Choroid plexus epithelial cell (primary cell): ENCODE results near the gene PTPRQ.
"Not testable (repeated sequence)": the region's sequence is repeated elsewhere in the genome, so short reads cannot be mapped to it uniquely, and the experiment has no call there.

Experiments
- DNase-seq: peaks from one replicate; pipeline ENCODE4 v3.0.0-alpha.2; 2010; ENCODE audit warnings: low read depth
- H3K4me3 ChIP-seq: 2 replicates; pipeline ENCODE4 v1.5.1; 2011; ENCODE audit warnings: low read depth, mild to moderate bottlenecking, control low read depth, low read length, moderate library complexity
- TF ChIP-seq, protein P1 (sequence below): conservative IDR thresholded peaks from 2 replicates; pipeline ENCODE4 v1.5.1; 2011; ENCODE audit warnings: low read depth, mild to moderate bottlenecking, control low read depth, inconsistent platforms, low read length, moderate library complexity

Gene PTPRQ

DNA sequence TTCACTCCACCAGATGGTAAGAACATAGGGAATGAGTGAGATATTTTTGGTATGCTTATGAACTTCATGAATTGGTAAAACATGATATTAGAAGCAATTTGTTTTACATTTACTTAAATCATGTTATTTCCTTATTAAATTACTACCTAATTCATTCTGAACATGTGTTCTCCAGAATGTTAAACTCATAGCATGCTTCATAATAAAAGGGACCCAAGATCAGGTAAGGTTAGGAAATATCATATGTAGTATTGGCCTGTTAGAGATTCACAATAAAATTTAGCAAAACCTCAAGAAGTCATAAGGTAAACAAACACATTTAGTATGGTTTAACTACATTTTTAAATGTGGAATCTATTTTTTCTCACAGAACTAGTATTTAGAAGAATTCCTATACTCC is 28.2 kb downstream of the PTPRQ start:
- TF ChIP-seq, protein P1, sequence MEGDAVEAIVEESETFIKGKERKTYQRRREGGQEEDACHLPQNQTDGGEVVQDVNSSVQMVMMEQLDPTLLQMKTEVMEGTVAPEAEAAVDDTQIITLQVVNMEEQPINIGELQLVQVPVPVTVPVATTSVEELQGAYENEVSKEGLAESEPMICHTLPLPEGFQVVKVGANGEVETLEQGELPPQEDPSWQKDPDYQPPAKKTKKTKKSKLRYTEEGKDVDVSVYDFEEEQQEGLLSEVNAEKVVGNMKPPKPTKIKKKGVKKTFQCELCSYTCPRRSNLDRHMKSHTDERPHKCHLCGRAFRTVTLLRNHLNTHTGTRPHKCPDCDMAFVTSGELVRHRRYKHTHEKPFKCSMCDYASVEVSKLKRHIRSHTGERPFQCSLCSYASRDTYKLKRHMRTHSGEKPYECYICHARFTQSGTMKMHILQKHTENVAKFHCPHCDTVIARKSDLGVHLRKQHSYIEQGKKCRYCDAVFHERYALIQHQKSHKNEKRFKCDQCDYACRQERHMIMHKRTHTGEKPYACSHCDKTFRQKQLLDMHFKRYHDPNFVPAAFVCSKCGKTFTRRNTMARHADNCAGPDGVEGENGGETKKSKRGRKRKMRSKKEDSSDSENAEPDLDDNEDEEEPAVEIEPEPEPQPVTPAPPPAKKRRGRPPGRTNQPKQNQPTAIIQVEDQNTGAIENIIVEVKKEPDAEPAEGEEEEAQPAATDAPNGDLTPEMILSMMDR = no peak
- no peak overlapping the region for H3K4me3 ChIP-seq
- no peak for DNase-seq

GRCh38 chr12:80472911-80473500 is 29.0 kb downstream of the PTPRQ start:
- TF ChIP-seq, protein P1 = peak; percentile 68
- H3K4me3 ChIP-seq = no peak overlapping the region
- DNase-seq = peak; percentile 89

DNA sequence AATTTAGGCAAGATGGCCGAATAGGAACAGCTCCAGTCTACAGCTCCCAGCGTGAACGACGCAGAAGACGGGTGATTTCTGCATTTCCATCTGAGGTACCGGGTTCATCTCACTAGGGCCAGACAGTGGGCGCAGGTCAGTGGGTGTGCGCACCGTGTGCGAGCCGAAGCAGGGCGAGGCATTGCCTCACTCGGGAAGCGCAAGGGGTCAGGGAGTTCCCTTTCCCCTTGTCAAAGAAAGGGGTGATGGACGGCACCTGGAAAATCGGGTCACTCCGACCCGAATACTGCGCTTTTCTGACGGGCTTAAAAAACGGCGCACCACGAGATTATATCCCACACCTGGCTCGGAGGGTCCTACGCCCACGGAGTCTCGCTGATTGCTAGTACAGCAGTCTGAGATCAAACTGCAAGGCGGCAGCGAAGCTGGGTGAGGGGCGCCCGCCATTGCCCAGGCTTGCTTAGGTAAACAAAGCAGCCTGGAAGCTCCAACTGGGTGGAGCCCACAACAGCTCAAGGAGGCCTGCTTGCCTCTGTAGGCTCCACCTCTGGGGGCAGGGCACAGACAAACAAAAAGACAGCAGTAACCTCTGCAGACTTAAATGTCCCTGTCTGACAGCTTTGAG is 33.6 kb downstream of the PTPRQ start:
- H3K4me3 ChIP-seq, DNase-seq: not testable (repeated sequence)

DNA sequence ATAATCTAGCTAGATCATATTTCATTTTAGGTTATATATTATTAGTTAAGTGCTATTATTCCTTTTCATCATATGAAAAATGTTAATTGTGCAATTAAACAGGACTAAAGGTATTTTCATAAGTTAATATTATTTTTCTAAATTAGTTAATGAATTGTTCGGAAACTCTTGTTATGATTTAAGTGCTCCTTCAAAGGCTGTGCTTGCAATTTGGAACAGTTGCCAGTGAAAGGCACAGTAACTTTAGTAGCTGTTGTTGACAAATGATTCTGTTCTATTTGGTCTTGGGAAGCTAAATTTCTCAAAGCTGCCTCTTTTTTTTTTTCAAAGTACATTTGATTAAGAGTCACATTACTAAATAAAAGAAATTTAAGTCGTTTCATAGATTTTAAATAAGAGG is 40.7 kb downstream of the PTPRQ start:
- TF ChIP-seq, protein P1 = no peak
- no peak for DNase-seq
- H3K4me3 ChIP-seq = no peak overlapping the region

- DNase-seq = no peak
- no peak overlapping the region for H3K4me3 ChIP-seq
- TF ChIP-seq, protein P1 = no peak
These were observed 41.4 kb downstream of the PTPRQ start for GRCh38 chr12:80485222-80485987.

DNA sequence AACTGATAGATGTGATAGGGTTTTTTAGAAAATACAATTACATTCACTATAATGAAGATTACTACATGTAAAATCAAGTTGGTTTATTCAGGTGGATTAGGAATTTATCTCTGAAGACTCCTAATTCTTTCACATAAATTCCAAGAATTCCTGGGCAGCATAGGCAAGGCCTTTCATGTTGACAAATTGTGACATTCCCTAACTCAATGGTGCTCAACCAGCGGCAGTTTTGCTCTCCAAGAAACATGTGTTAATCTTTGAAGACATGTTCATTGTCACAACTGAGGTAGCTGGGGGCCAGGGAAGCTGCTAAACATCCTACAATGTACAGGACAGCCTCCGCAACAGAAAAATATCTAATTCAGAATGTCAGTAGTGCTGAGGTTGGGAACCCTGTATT is 46.3 kb downstream of the PTPRQ start:
- no peak overlapping the region for H3K4me3 ChIP-seq
- peak; percentile 20 for DNase-seq
- TF ChIP-seq, protein P1 = no peak

DNA sequence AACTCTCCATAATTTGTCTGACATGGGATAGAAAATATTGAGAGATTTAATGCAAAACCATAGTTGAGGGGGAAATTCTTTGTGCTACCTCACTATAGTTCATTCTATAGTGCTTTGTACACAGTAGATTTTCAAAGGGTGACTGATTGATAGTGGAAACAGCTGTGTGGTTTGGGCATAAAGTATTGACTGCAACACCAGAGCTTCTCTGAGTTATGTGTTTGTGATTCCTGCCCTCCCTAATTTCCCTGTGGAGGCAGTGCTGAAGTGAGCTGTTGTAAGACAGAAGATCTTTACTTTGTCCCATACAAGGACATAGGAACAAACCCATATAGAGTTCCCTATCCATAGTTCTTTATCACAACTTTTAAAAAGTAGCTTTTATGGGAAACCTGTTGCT is 47.1 kb downstream of the PTPRQ start:
- TF ChIP-seq, protein P1 = no peak

More for the DNA sequence above, 47.1 kb downstream of the PTPRQ start:
- H3K4me3 ChIP-seq = no peak overlapping the region
- DNase-seq = no peak
